GM13977 (cell line): ENCODE measurements around the gene PLEKHS1.
A peak's percentile ranks its signal among the peaks of the same experiment; 100 is the strongest.

ENCODE experiments used
- DNase-seq: peaks from one replicate; pipeline ENCODE4 v3.0.0; 2012; ENCODE audit warnings: low spot score
- in situ Hi-C: fragments of 300-500 bp; cut with MboI; formaldehyde crosslinking; loops from one replicate; pipeline ENCODE4 v1.12.0; 2022; ENCODE audit warnings: low sequenced_read_pairs, low pct_unique_long_range_greater_than_20kb, mixed read lengths, inconsistent platforms; ENCODE audit not compliant: unreplicated experiment
- TF ChIP-seq, protein P1 (sequence below): IDR thresholded peaks from 2 replicates; pipeline ENCODE4 v1.5.1; 2012; ENCODE audit warnings: mild to moderate bottlenecking, control low read depth; ENCODE audit not compliant: insufficient read depth; ENCODE audit errors: extremely low read depth, missing control alignments

PLEKHS1 gene

DNA sequence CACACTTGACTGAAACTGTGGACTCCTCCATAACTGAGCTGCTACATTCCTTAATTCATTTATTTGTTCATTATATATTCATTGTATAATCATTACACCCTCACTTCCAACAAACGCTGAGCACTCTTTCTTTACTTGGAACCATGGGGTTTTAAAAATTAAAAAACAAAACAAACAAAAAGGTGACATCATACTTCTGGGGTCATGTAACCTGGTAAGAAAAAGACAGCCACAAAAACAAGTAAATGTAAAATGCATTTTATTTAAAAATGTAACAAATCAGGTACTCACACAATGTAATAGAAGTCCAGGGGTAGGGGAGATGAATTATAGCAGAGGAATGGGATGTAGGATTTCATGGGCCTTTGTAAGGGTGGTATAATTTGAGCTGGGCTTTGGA, 25.1 kb downstream of the PLEKHS1 start:
- TF ChIP-seq, protein P1, sequence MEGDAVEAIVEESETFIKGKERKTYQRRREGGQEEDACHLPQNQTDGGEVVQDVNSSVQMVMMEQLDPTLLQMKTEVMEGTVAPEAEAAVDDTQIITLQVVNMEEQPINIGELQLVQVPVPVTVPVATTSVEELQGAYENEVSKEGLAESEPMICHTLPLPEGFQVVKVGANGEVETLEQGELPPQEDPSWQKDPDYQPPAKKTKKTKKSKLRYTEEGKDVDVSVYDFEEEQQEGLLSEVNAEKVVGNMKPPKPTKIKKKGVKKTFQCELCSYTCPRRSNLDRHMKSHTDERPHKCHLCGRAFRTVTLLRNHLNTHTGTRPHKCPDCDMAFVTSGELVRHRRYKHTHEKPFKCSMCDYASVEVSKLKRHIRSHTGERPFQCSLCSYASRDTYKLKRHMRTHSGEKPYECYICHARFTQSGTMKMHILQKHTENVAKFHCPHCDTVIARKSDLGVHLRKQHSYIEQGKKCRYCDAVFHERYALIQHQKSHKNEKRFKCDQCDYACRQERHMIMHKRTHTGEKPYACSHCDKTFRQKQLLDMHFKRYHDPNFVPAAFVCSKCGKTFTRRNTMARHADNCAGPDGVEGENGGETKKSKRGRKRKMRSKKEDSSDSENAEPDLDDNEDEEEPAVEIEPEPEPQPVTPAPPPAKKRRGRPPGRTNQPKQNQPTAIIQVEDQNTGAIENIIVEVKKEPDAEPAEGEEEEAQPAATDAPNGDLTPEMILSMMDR, result no peak
- DNase-seq, result no peak
- in situ Hi-C loops, result no loop called here

DNA sequence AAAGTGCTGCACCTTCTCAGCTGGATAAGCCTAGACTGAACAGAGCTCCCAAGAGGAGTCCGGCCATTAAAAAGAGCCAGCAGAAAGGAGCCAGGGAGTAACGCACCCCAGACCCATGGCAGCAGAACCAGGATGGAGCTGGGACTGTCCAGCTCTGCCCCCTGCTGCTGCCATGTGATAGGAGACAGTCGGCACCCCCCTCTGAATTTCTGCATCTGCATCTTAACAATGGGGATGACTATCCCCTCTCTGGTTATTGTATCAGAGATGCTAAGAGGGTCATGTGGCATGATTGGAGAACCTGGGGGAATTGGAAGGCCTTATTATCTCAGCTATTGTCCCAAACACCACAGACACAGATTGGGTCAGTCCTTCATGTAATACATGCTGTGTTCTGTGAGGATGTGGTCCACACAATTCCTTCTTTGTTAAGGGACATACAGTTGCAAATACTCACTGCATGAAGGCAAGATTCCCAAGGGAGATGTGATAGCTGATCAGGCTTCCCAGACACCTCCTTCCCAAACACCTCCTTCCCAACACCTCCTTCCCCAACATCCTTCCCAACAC, 29.3 kb downstream of the PLEKHS1 start:
- TF ChIP-seq, protein P1, result peak; percentile 13
- in situ Hi-C loops, result no loop called here
- DNase-seq, result no peak

DNA sequence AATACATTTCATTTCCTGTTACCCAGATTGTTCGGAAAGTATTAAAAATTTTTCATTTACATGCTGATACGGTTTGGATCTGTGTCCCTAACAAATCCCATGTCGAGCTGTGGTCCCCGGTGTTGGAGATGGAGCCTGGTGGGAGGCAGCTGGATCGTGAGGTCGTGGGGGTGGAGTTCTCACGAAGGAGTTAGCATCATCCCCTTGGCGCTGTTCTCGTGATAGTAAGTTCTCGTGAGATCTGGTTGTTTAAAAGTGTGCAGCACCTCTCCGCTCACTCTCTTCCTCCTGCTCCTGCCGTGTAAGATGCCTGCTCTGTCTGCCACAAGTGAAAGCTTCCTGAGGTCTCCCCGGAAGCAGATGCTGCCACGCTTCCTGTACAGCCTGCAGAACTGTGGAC, 30.9 kb downstream of the PLEKHS1 start:
- in situ Hi-C loops, result no loop called here
- DNase-seq, result no peak

DNA sequence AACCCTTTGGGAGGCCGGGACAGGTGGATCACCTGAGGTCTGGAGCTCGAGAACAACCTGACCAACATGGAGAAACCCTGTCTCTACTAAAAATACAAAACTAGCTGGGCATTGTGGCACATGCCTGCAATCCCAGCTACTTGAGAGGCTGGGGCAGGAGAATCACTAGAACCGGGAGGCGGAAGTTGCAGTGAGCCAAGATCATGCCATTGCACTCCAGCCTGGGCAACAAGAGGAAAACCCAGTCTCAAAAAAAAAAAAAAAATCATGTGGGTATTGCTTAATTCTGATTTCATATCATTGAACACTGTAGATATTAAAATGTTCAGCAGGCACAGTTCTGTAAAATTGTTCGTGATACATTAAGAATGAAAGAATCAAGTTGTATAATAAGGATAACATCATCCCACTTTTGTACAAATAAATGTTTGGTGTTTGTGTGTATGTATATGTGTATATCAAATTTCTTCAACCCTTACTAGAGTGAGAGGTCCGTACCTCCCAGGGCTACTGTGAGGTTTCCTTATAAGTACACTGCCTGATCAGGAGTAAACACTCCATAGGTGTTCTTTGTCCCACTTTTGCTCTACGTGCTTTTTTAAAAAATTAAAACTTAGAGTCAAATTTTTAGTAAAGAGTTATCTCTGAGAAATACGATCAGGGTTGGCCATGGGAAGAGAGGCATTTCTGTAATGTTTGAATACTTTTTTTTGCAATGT, 31.7 kb downstream of the PLEKHS1 start:
- DNase-seq, result no peak
- TF ChIP-seq, protein P1, result no peak
- in situ Hi-C loops, result no loop called here

More for the DNA sequence above, 30.9 kb downstream of the PLEKHS1 start:
- TF ChIP-seq, protein P1, result no peak

DNA sequence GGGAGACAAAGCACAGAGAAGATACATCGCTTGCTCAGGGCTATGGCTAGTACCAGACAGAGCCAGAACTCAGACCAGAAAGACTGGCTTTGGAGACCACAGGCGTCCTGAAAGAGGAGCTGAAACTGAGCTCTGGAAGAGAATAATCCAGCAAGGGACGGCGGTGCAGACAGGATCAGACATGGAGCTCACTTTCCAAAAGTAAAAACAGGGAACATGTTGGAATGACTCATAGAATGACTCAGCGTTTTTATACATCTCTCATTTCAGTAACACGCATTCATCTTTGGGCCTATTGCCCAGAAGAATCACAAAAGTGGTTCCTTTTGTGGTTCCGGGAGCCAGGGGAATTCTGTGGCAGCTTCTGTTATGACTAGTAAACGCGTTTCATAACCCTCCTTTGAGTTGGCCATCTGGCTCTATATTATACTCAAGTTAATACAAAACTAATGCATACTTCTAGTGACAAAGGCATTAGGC, 37.2 kb downstream of the PLEKHS1 start:
- peak; percentile 20 for DNase-seq
- in situ Hi-C loops, result no loop called here
- TF ChIP-seq, protein P1, result no peak

DNA sequence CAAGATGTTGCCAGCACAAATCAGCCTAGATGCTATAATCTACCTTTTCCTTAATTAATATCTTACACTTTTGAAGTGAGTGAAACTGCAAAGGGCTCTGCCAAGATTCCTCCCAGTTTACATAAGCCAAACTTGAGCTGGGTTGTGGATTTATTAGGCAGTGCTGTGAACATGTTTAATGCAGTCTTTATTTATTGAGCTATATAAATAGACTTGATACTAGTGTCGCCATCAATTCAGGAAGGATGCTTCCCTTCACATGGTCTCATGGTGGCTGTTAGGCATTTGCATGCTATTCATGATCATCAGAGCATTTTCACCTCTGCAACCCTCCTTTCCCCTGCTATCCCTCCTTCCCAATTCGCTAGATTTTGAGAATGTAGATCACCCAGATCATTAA, 40.2 kb downstream of the PLEKHS1 start:
- no peak for DNase-seq
- TF ChIP-seq, protein P1, result no peak
- in situ Hi-C loops, result no loop called here
